ENCODE data around the gene KIAA1671. TPM values are rescaled to one million over a fixed set of nuclear protein-coding genes. Genes with fewer than 3 reads are reported as not detected.

KIAA1671 gene
- total and polyA plus RNA-seq, 9 of the 15 experiments (the other 6 are each of a cell fraction or from before 2014, with no cell fraction given) = under 0.01 to 0.11 (median 0.02) TPM; not detected in 5

DNA sequence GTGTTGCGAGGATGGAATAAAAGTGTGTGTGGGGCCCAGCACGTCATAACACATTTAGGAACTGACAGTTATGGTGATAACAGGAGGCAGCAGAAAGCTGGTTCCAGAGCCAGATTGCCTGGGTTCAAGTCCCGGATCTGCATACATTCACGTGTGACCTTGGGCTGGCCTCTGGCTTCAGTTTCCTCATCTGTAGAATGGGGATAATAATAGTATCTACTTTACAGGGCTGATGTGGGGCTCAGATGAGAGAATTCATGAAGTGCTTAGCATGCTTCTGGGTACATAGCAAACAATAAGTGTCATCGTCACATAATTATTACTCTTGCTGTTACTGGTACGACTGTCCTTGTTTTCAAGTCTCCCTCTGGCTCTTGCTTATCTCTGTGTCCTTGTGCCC is 97.3 kb downstream of the KIAA1671 start:
- Histone ChIP-seq H3K9me3 (replicated peaks; ENCODE audit: control insufficient read depth, insufficient read depth, low read depth, low read length) (peaks cover 1% of the 10 kb centered on the region; the same call in 1 of the 2 replicates), H3K9me1 (ENCODE audit: control insufficient read depth, insufficient read depth, low read length) (no peaks in the 10 kb centered on the region), H3K36me3 (ENCODE audit: control insufficient read depth, insufficient read depth, low read length) (no peaks in the 10 kb centered on the region), H3K9ac (ENCODE audit: insufficient read depth in 1 of 2, low read depth in 2 of 2, low read length in 2 of 2) (no peak overlapping the region), H3K4me2 (ENCODE audit: insufficient read depth, low read length) (no peak overlapping the region), H3K4me3 (no peak overlapping the region), H3K4me1 (replicated peaks in 1 of 2; ENCODE audit: control insufficient read depth in 2 of 2, insufficient read depth in 2 of 2, low read length in 2 of 2) (no peaks in the 10 kb centered on the region), H3K79me2 (ENCODE audit: control insufficient read depth, insufficient read depth, low read length) (no peaks in the 10 kb centered on the region), H4K20me1 (replicated peaks; ENCODE audit: control insufficient read depth, insufficient read depth, low read length) (no peaks in the 10 kb centered on the region), H3K27ac (ENCODE audit: extremely low read depth, low read depth, low read length) (no peak overlapping the region), H3K27me3 (ENCODE audit: control insufficient read depth in 2 of 2, insufficient read depth in 2 of 2, low read length in 2 of 2) (no peaks in the 10 kb centered on the region; a peak in 2 of 5 replicates), H2AFZ (ENCODE audit: low read depth, low read length) (no peak overlapping the region)
- intact Hi-C loops (cut with micrococcal nuclease) (loop anchor here (2.0 to 5.0 kb wide), 2 partner anchors 97 to 281 kb away; partner anchors contain the start of gene KIAA1671), in situ Hi-C loops (cut with MboI) (loop anchor here (10.0 to 25.0 kb wide), 2 partner anchors 275 to 387 kb away; partner anchors contain the start of gene PIWIL3)
- TF ChIP-seq PHF20 (IDR thresholded peaks at IDR 0.05; ENCODE audit: partially characterized antibody) (no peak), ESRRA (IDR thresholded peaks at IDR 0.05; ENCODE audit: borderline replicate concordance, low read depth) (peak; percentile 57; the same call in 1 of the 2 replicates)
- WGBS (ENCODE audit: insufficient coverage, low coverage, missing lambda C conversion rate) = 0% methylated on average over 6 of the region's 6 CpGs
- FAIRE-seq (no peak), ATAC-seq (no peak), DNase-seq (ENCODE audit: extremely low read depth in 1 of 4, low spot score in 3 of 4) (no peak)
- no TSS peak for BruUV-seq (replicated peaks)
- ChIA-PET POLR2A (no interaction called here), CTCF (ENCODE audit: low intra/inter-chr PET ratio) (interaction anchor here (2.4 kb wide), 1 partner anchor 98 kb away, joined by 12 read pairs; the partner anchor contains the start of gene KIAA1671)

DNA sequence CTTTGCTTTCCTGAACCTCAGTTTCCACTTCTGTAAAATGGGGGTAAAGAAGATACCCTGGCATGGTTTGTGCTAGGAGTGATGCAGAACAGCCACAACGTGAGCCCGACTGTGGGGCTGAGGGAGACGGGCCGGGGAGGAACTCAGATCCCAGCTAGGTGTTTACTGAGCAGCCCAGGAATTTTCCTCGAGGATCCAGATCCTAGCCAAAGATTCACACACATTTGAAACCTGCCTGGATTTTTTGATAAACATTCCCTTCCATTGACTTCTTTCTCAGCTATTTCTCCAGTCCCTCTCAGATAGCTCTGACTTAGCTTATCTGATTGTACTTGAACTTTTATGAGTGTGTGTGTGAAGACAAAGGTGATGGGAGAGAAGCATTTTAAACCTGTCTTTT is 98.0 kb downstream of the KIAA1671 start:
- H3K27me3 ChIP-seq (ENCODE audit: control insufficient read depth in 2 of 2, insufficient read depth in 2 of 2, low read length in 2 of 2) = no peaks in the 10 kb centered on the region; a peak in 1 of 5 replicates
- no TSS peak for BruUV-seq (replicated peaks)
- WGBS (ENCODE audit: insufficient coverage, low coverage, missing lambda C conversion rate) = 0% methylated on average over 5 of the region's 5 CpGs
- no peaks in the 10 kb centered on the region for H3K4me1 ChIP-seq (replicated peaks in 1 of 2; ENCODE audit: control insufficient read depth in 2 of 2, insufficient read depth in 2 of 2, low read length in 2 of 2)
- FAIRE-seq (no peak), DNase-seq (ENCODE audit: extremely low read depth in 1 of 4, low spot score in 3 of 4) (no peak), ATAC-seq (no peak)
- in situ Hi-C loops (cut with MboI) (no loop called here), intact Hi-C loops (cut with micrococcal nuclease) (no loop called here)
- no peaks in the 10 kb centered on the region for H3K79me2 ChIP-seq (ENCODE audit: control insufficient read depth, insufficient read depth, low read length)
- no peaks in the 10 kb centered on the region for H3K36me3 ChIP-seq (ENCODE audit: control insufficient read depth, insufficient read depth, low read length)
- no peaks in the 10 kb centered on the region for H4K20me1 ChIP-seq (replicated peaks; ENCODE audit: control insufficient read depth, insufficient read depth, low read length)
- H3K27ac ChIP-seq (ENCODE audit: extremely low read depth, low read depth, low read length) = no peak overlapping the region
- ChIA-PET POLR2A (interaction anchor here (0.6 kb wide), 1 partner anchor 22 kb away, joined by 3 read pairs; no protein-coding TSS in a partner anchor), CTCF (ENCODE audit: low intra/inter-chr PET ratio) (no interaction called here)
- H3K9me3 ChIP-seq (replicated peaks; ENCODE audit: control insufficient read depth, insufficient read depth, low read depth, low read length) = peaks cover 1% of the 10 kb centered on the region; the same call in 1 of the 2 replicates
- TF ChIP-seq, protein P1, sequence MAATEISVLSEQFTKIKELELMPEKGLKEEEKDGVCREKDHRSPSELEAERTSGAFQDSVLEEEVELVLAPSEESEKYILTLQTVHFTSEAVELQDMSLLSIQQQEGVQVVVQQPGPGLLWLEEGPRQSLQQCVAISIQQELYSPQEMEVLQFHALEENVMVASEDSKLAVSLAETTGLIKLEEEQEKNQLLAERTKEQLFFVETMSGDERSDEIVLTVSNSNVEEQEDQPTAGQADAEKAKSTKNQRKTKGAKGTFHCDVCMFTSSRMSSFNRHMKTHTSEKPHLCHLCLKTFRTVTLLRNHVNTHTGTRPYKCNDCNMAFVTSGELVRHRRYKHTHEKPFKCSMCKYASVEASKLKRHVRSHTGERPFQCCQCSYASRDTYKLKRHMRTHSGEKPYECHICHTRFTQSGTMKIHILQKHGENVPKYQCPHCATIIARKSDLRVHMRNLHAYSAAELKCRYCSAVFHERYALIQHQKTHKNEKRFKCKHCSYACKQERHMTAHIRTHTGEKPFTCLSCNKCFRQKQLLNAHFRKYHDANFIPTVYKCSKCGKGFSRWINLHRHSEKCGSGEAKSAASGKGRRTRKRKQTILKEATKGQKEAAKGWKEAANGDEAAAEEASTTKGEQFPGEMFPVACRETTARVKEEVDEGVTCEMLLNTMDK (IDR thresholded peaks at IDR 0.05; ENCODE audit: borderline replicate concordance, insufficient read depth, low read depth, low read length, poor library complexity, severe bottlenecking) = no peak
- no peaks in the 10 kb centered on the region for H3K9me1 ChIP-seq (ENCODE audit: control insufficient read depth, insufficient read depth, low read length)
- no peak overlapping the region for H3K4me3 ChIP-seq
- H3K4me2 ChIP-seq (ENCODE audit: insufficient read depth, low read length) = no peak overlapping the region
- no peak overlapping the region for H2AFZ ChIP-seq (ENCODE audit: low read depth, low read length)
- no peak overlapping the region for H3K9ac ChIP-seq (ENCODE audit: insufficient read depth in 1 of 2, low read depth in 2 of 2, low read length in 2 of 2)
